HG03442 (cell line): Measurements from ENCODE around the gene SLAMF7.

ENCODE experiments used
- ATAC-seq: cut with Tn5 transposase; IDR thresholded peaks from one replicate; pipeline ENCODE4 v1.9.1; 2021; ENCODE audit warnings: mild to moderate bottlenecking, moderate library complexity; ENCODE audit not compliant: unreplicated experiment

The SLAMF7 gene

GRCh38 chr1:160744852-160745520, 5.9 kb downstream of the SLAMF7 start:
- no peak for ATAC-seq

GRCh38 chr1:160745551-160745950, 6.5 kb downstream of the SLAMF7 start:
- no peak for ATAC-seq

GRCh38 chr1:160746836-160747500, 7.9 kb downstream of the SLAMF7 start:
- no peak for ATAC-seq

- ATAC-seq: no peak
Observed at GRCh38 chr1:160747717-160748116, 8.7 kb downstream of the SLAMF7 start.

- ATAC-seq: no peak
Observed at GRCh38 chr1:160748181-160748877, 9.3 kb downstream of the SLAMF7 start.

- ATAC-seq: no peak
Observed at GRCh38 chr1:160748878-160749269, 9.8 kb downstream of the SLAMF7 start.

- no peak for ATAC-seq
Observed at GRCh38 chr1:160750608-160751007, 11.6 kb downstream of the SLAMF7 start.

GRCh38 chr1:160752406-160752805, 13.4 kb downstream of the SLAMF7 start:
- no peak for ATAC-seq

GRCh38 chr1:160752924-160753323, 13.9 kb downstream of the SLAMF7 start:
- no peak for ATAC-seq

GRCh38 chr1:160753594-160753993, 14.5 kb downstream of the SLAMF7 start:
- no peak for ATAC-seq

GRCh38 chr1:160755461-160755860, 16.4 kb downstream of the SLAMF7 start:
- no peak for ATAC-seq

GRCh38 chr1:160755911-160756848, 17.1 kb downstream of the SLAMF7 start:
- no peak for ATAC-seq

GRCh38 chr1:160756849-160757201, 17.8 kb downstream of the SLAMF7 start:
- ATAC-seq: no peak

- no peak for ATAC-seq
Observed at GRCh38 chr1:160758521-160758920, 19.5 kb downstream of the SLAMF7 start.

- ATAC-seq: no peak
Observed at GRCh38 chr1:160759740-160760139, 20.7 kb downstream of the SLAMF7 start.

- ATAC-seq: no peak
Observed at GRCh38 chr1:160761046-160761445, 22.0 kb downstream of the SLAMF7 start.

GRCh38 chr1:160761886-160762285, 22.8 kb downstream of the SLAMF7 start:
- ATAC-seq: no peak

- no peak for ATAC-seq
Observed at GRCh38 chr1:160763993-160764392, 24.9 kb downstream of the SLAMF7 start.

GRCh38 chr1:160767395-160768294, 28.6 kb downstream of the SLAMF7 start:
- ATAC-seq: peak; percentile 72

- peak; percentile 79 for ATAC-seq
Observed at GRCh38 chr1:160768295-160768657, 29.2 kb downstream of the SLAMF7 start.
